NT2/D1 (cell line): Measurements from ENCODE around the gene LDLRAD2.

ENCODE experiments used
- DNase-seq: peaks from one replicate; pipeline ENCODE4 v3.0.0-alpha.2; 2011; ENCODE audit warnings: low read depth, low spot score
- H3K27me3 ChIP-seq: 2 replicates; pipeline ENCODE4 v1.6.0; 2011; ENCODE audit warnings: mild to moderate bottlenecking; ENCODE audit not compliant: insufficient read length, insufficient read depth
- H3K36me3 ChIP-seq: 2 replicates; pipeline ENCODE4 v1.6.1; 2011; ENCODE audit warnings: mild to moderate bottlenecking, low read length, mixed read lengths; ENCODE audit not compliant: insufficient read depth, insufficient read length
- H3K4me1 ChIP-seq: 2 replicates; pipeline ENCODE4 v1.5.1; 2011; ENCODE audit not compliant: insufficient read depth, insufficient read length
- H3K4me3 ChIP-seq: 2 replicates; pipeline ENCODE4 v1.5.1; 2011; ENCODE audit warnings: low read depth; ENCODE audit not compliant: insufficient read length
- H3K9ac ChIP-seq: 2 replicates; pipeline ENCODE4 v1.6.0; 2011; ENCODE audit warnings: low read depth; ENCODE audit not compliant: insufficient read length
- H3K9me3 ChIP-seq: 2 replicates; pipeline ENCODE4 v1.5.1; 2011; ENCODE audit warnings: mild to moderate bottlenecking, low read length; ENCODE audit not compliant: insufficient read depth
- SUZ12 ChIP-seq: IDR thresholded peaks from 2 replicates; pipeline ENCODE4 v1.6.1; 2011; ENCODE audit not compliant: insufficient read length, insufficient read depth; ENCODE audit errors: extremely low read depth
- YY1 ChIP-seq: IDR thresholded peaks from 2 replicates; pipeline ENCODE4 v1.6.1; 2011; ENCODE audit not compliant: insufficient read length, insufficient read depth
- ZNF274 ChIP-seq: IDR thresholded peaks from 2 replicates; pipeline ENCODE4 v1.6.1; 2011; ENCODE audit warnings: mild to moderate bottlenecking, low read depth, low read length

LDLRAD2 gene

DNA sequence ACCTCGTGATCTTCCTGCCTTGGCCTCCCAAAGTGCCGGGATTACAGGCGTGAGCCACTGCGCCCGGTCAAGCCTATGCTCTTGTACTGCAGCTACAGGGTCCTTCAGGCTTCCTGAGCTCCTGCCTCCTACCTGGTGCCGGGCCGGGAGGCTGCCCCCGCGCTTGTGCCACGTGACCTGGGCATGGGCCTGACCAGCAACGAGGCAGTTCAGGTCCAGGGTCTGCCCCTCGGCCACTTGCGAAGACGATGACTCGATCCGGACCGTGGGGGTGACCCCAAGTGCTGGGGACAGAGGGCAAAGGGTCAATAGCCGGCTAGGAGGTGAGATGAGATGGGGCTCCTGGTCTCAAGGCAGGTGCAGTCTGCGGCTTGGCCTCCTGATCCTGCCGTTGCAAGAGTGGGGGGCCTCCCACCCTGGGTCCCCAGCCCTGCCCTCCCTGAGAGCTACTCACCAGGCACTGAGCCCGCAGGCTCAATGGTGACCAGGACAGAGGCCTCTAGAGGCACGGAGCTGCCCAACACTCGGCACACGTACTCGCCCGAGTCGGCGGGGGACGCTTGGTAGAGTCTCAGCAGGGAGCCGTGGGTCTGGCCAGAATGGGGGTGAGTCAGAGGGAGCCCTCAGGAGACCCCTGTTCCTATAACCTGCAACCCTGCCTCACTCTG lies 38.0 kb downstream of the LDLRAD2 start:
- H3K9me3 ChIP-seq: no peaks in the 10 kb centered on the region
- no peak overlapping the region for H3K4me3 ChIP-seq
- peaks cover 80% of the 10 kb centered on the region for H3K36me3 ChIP-seq
- no peaks in the 10 kb centered on the region for H3K4me1 ChIP-seq
- no peaks in the 10 kb centered on the region for H3K27me3 ChIP-seq
- DNase-seq: no peak
- no peak for TF ChIP-seq YY1
- TF ChIP-seq SUZ12: no peak
- no peak for TF ChIP-seq ZNF274
- no peak overlapping the region for H3K9ac ChIP-seq

DNA sequence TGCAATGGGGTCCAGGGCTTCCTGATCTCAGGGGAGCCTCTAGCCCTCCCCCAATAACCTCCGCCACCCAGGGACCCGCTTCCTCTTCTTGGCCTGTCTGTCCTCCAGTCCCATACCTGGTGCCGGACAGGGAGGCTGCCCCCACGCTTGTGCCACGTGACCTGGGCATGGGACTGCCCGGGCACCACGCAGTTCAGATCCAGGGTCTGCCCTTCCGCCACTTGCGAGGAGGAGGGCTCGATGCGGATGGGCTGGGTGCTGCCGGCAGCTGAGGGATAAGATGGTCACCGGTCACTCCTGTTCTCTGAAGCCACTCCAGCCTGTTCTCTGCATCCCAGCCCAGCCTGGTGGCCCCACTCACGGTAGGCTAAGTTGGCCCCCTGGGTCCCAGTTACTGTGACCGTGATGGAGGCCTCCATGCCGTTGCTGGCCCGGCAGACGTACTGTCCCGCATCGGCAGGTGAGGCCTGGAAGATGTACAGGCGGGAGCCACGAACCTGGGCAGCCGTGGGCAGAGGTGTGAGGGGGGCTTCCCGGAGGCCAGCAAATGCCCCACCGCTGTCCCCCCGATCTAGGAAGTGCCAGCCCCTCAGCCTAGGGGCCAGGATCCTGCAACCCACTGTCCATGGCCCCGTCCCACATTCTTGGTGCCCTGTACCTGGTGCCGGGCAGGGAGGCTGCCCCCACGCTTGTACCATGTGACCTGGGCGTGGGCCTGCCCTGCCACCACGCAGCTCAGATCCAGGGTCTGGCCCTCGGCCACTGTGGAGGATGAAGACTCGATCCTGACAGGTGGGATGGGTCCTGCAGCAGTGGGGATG lies 39.6 kb downstream of the LDLRAD2 start:
- no peaks in the 10 kb centered on the region for H3K27me3 ChIP-seq
- H3K4me3 ChIP-seq: no peak overlapping the region

DNA sequence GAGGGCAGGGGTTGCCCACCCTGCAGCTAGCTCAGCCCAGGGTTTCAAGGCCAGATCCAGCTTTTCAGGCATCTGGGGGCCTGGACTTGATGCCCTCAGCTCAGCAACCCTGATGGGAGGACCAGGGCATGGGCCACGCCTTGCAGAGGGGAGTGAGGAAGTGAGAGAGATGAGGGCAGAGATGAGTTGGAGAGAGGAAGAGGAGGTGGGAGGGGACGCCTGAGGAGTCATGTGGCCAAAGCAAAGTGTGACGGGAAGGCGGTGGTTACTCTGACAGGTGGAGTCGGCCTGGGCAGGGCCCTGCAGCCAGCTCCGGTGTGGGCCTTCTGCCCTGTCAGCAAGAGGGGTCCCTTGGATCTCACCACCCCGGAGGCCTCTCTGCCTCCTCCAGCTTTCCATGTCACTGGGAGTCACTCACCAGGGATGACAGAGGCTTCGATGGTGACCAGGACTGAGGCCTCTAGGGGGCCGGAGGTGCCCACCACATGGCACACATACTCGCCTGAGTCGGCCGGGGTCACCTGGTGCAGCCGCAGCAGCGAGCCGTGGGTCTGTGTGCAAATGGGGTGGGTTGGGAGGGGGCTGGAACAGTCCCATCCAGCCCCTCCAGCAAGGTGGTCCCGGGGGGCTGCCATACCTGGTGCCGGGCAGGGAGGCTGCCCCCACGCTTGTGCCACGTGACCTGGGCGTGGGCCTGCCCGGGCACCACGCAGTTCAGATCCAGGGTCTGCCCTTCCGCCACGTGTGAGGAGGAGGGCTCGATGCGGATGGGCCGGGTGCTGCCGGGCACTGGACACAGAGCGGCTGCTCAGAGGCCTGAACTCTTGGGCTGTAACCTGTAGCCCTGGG lies 40.4 kb downstream of the LDLRAD2 start:
- H3K9ac ChIP-seq: no peak overlapping the region
- no peak for DNase-seq
- H3K27me3 ChIP-seq: no peaks in the 10 kb centered on the region
- no peaks in the 10 kb centered on the region for H3K9me3 ChIP-seq
- peaks cover 83% of the 10 kb centered on the region for H3K36me3 ChIP-seq
- no peak overlapping the region for H3K4me3 ChIP-seq
- no peaks in the 10 kb centered on the region for H3K4me1 ChIP-seq
- TF ChIP-seq SUZ12 (no peak), ZNF274 (no peak), YY1 (no peak)

More for the DNA sequence above, 39.6 kb downstream of the LDLRAD2 start:
- H3K4me1 ChIP-seq: no peaks in the 10 kb centered on the region
- H3K9ac ChIP-seq: no peak overlapping the region
- H3K9me3 ChIP-seq: no peaks in the 10 kb centered on the region
- DNase-seq: no peak
- TF ChIP-seq SUZ12: no peak
- peaks cover 81% of the 10 kb centered on the region for H3K36me3 ChIP-seq

DNA sequence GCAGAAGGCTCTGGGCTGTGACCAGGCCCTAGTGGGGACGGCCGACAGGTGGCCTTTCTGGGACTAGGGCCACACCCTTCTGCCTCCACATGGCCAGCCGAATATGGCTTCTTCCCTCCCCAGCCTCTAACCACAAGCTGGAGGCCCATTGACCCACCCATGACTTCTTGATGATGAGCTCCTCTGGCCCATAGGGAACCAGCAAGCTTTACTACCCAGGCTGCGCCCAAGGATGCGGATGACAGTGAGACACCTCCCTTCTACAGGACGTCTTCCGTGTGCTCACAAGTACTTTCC lies 41.0 kb downstream of the LDLRAD2 start:
- Histone ChIP-seq H3K9me3 (no peaks in the 10 kb centered on the region), H3K4me3 (no peak overlapping the region), H3K4me1 (no peaks in the 10 kb centered on the region), H3K36me3 (peaks cover 83% of the 10 kb centered on the region), H3K9ac (no peak overlapping the region), H3K27me3 (no peaks in the 10 kb centered on the region)
- TF ChIP-seq ZNF274 (no peak), YY1 (no peak), SUZ12 (no peak)
- no peak for DNase-seq

DNA sequence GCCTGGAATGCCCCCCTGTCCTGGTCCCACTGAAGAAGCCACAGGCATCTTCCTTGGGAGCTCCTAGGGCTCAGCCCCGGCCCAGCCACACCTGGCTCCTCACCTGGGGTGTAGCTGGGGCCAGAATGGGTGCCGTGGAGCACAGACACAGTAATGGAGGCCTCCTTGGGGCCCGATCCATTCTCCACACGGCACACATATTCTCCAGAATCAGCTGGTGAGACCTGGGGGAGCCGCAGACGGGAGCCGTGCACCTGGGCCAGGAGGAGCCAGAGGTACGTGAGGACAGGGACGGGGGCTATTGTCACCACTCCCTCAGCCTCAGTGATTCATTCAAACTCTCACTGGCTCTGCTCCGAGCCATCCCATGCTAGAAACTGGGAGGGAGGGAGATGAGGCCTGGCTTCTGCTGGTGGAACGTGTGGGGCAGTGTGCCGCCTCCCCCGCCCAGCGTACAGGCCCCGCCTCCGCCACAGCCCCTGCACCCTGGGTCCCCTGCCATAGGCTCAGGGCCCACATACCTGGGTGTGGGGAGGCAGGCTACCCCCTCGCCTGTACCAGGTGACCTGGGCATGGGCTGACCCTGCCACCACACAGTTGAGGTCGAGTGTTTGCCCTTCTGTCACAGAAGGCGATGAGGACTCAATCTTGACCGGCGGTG lies 42.2 kb downstream of the LDLRAD2 start:
- H3K27me3 ChIP-seq: no peaks in the 10 kb centered on the region
- no peaks in the 10 kb centered on the region for H3K4me1 ChIP-seq
- H3K4me3 ChIP-seq: no peak overlapping the region
- no peaks in the 10 kb centered on the region for H3K9me3 ChIP-seq
- H3K9ac ChIP-seq: no peak overlapping the region
- H3K36me3 ChIP-seq: peaks cover 83% of the 10 kb centered on the region
- TF ChIP-seq ZNF274 (no peak), SUZ12 (no peak), YY1 (no peak)
- DNase-seq: no peak

DNA sequence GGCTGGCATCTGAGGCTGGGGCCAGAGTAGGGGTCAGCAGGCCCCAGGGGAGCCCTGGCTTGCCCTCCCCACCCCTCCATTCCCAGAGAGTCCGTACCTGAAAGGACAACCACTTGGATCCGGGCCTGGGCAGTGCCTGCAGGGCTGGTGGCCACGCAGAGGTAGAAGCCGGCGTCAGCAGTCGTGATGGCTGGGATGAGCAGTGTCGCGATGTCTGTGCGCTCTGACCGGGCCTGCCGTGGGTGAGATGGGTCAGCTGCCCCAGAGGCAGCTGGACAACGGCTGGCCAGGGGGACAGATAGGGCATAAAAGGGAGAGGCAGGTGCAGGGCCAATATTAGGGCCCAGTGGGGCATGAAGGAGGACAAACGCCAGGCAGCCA lies 42.7 kb downstream of the LDLRAD2 start:
- Histone ChIP-seq H3K9ac (no peak overlapping the region), H3K9me3 (no peaks in the 10 kb centered on the region), H3K36me3 (peaks cover 88% of the 10 kb centered on the region), H3K4me1 (no peaks in the 10 kb centered on the region), H3K4me3 (no peak overlapping the region), H3K27me3 (no peaks in the 10 kb centered on the region)
- DNase-seq: no peak
- TF ChIP-seq SUZ12: no peak
